Esophagus squamous epithelium (tissue), 5 donors: Measurements from ENCODE around the gene GRK1. TPM values are rescaled to one million over a fixed set of nuclear protein-coding genes. Genes with fewer than 3 reads are reported as not detected.

ENCODE experiments used
- DNase-seq: peaks from one replicate; lab custom pipeline; 2025; lab: John Stamatoyannopoulos, UW
- H3K27ac ChIP-seq, 4 donors: fragments of 200-600 bp; sonication (generic); one replicate each; pipeline ENCODE4 v1.5.1; 2016 to 2019; ENCODE audit warnings: mild to moderate bottlenecking in 1 of 4
- H3K27me3 ChIP-seq, 4 donors: fragments of 200-600 bp; sonication (generic); 1 replicate in 3 of 4; 2 replicates in 1 of 4; pipeline versions ENCODE4 v1.5.1 to v1.6.0; 2017 to 2021; ENCODE audit warnings: antibody characterized with exemption in 1 of 4
- H3K36me3 ChIP-seq, 3 donors: fragments of 200-600 bp; sonication (generic); one replicate each; pipeline ENCODE4 v1.5.1; 2016 to 2019
- H3K4me1 ChIP-seq, 3 donors: fragments of 200-600 bp; sonication (generic); one replicate each; pipeline ENCODE4 v1.5.1; 2017 to 2019
- H3K4me3 ChIP-seq, 4 donors: fragments of 200-600 bp; sonication (generic); 1 replicate in 3 of 4; 2 replicates in 1 of 4; pipeline ENCODE4 v1.5.1; 2016 to 2019; ENCODE audit warnings: mild to moderate bottlenecking in 2 of 4, moderate library complexity in 1 of 4
- H3K9me3 ChIP-seq, 3 donors: fragments of 200-600 bp; sonication (generic); one replicate each; pipeline ENCODE4 v1.5.1; 2016 to 2019
- POLR2A ChIP-seq, 4 donors: fragments of 450-650 bp; IDR thresholded peaks; one replicate each; pipeline ENCODE4 v1.6.1; 2017; ENCODE audit warnings: antibody characterized with exemption in 4 of 4, mild to moderate bottlenecking in 4 of 4, moderate library complexity in 3 of 4
- WGBS, 2 donors: methylation state at CpG; one replicate each; pipeline ENCODE4 v1.1.5; 2018; 5-methylcytosine and 5-hydroxymethylcytosine counted together
- intact Hi-C: fragments of 100-400 bp; cut with DNase I; formaldehyde crosslinking; loops from one replicate; pipeline ENCODE4 v1.15.0; 2022
- total RNA-seq, 4 donors: library from RNA; depleted of rRNA; stranded (reverse); fragments of >200 nt; gene quantifications; one replicate each; pipeline ENCODE4 v1.1.0, GENCODE V29; 2016
- TF ChIP-seq, protein P1 (sequence below), 6 experiments: fragments of 450-650 bp in 4 of 6; fragments of 200-600 bp in 2 of 6; sonication (generic) in 2 of 6; IDR thresholded peaks; one replicate each; pipeline ENCODE4 v1.5.1; 2016 to 2019; ENCODE audit warnings: antibody characterized with exemption in 6 of 6, mild to moderate bottlenecking in 4 of 6, moderate library complexity in 4 of 6
- donor health status: DM: yes; HTN: yes; CAD: no.

The GRK1 gene
- total RNA-seq, 4 donors from 2014 or later = not detected

DNA sequence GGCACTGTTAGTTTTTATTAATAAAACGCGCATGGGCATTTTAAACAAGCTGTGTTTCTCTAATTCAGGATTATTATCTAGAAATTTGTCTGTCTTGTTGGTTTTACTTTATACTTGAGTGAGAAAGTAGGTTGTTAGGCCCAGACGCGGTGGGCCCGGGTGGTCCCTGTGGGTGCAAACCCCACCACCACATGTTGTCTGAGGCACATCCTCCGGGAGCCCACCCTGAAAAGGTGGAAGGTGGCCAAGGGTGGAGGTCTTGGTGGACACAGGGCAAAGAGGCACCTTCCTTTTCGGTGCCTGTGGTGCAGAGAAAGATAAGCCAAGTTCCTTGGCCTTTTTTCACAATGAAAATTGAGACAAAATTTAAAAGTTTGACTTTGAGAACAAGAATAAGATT is 25.6 kb upstream of the GRK1 start:
- Histone ChIP-seq H3K27ac (no peak overlapping the region), H3K36me3 (peaks cover 15 to 64% (median 25%) of the 10 kb centered on the region in 3 donors), H3K4me1 (peaks cover 0 to 16% (median 0%) of the 10 kb centered on the region in 3 donors), H3K9me3 (peaks cover 0 to 4% (median 0%) of the 10 kb centered on the region in 3 donors), H3K27me3 (no peaks in the 10 kb centered on the region), H3K4me3 (no peak overlapping the region)
- WGBS, 2 donors = 85 to 96% methylated on average over 7 of the region's 7 CpGs
- TF ChIP-seq, protein P1, sequence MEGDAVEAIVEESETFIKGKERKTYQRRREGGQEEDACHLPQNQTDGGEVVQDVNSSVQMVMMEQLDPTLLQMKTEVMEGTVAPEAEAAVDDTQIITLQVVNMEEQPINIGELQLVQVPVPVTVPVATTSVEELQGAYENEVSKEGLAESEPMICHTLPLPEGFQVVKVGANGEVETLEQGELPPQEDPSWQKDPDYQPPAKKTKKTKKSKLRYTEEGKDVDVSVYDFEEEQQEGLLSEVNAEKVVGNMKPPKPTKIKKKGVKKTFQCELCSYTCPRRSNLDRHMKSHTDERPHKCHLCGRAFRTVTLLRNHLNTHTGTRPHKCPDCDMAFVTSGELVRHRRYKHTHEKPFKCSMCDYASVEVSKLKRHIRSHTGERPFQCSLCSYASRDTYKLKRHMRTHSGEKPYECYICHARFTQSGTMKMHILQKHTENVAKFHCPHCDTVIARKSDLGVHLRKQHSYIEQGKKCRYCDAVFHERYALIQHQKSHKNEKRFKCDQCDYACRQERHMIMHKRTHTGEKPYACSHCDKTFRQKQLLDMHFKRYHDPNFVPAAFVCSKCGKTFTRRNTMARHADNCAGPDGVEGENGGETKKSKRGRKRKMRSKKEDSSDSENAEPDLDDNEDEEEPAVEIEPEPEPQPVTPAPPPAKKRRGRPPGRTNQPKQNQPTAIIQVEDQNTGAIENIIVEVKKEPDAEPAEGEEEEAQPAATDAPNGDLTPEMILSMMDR (IDR thresholded peaks at IDR 0.05) = no peak
- no peak for TF ChIP-seq POLR2A (IDR thresholded peaks at IDR 0.05)
- DNase-seq = no peak
- intact Hi-C loops = no loop called here

DNA sequence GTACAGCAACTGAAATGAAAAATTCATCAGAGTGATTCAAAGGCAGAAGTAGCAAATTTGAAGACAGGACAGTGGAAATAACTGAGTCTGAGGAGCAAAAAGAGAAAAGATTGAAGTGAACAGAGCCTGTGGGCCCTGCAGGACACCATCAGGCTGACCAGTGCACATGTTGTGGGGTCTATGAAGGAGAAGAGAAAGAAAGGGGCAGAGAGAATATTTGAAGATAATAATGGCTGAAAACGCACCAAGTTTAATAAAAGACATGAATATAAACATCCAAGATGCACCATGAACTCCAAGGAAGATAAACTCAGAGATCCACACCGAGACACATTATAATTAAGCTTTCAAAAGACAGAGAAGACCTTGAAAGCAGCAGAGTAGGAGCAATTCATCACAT is 24.5 kb upstream of the GRK1 start:
- peaks cover 6 to 27% (median 8%) of the 10 kb centered on the region in 3 donors for H3K4me1 ChIP-seq
- TF ChIP-seq, protein P1 (IDR thresholded peaks at IDR 0.05) = no peak
- TF ChIP-seq POLR2A (IDR thresholded peaks at IDR 0.05) = no peak
- no peak overlapping the region for H3K27ac ChIP-seq
- no peak for DNase-seq
- 93 to 95% methylated on average over 2 of the region's 2 CpGs for WGBS, 2 donors
- no peaks in the 10 kb centered on the region for H3K27me3 ChIP-seq
- H3K36me3 ChIP-seq = peaks cover 8 to 52% (median 14%) of the 10 kb centered on the region in 3 donors
- no peak overlapping the region for H3K4me3 ChIP-seq
- intact Hi-C loops = no loop called here
- H3K9me3 ChIP-seq = peaks cover 0 to 4% (median 0%) of the 10 kb centered on the region in 3 donors

DNA sequence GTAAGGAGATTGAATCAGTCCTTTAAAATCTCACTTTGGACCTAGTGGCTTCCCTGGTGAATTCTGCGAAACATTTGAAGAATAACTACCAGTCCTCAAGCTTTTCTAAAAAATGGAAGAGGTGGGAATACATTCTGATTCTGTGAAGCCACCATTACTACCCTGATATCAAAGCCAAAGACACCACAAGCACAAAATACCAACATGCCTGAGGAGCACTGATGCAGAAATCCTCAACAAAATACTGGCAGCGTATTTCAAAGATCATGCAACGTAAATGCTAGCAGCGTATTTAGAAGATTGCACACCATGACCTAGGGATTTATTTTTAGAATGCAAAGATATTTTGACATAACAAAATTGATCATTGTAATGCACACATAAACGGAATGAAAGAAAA is 23.4 kb upstream of the GRK1 start:
- 64 to 90% methylated on average over 5 of the region's 5 CpGs for WGBS, 2 donors
- TF ChIP-seq, protein P1 (IDR thresholded peaks at IDR 0.05) = no peak
- TF ChIP-seq POLR2A (IDR thresholded peaks at IDR 0.05) = no peak
- Histone ChIP-seq H3K27ac (no peak overlapping the region), H3K27me3 (no peaks in the 10 kb centered on the region), H3K9me3 (peaks cover 0 to 4% (median 0%) of the 10 kb centered on the region in 3 donors), H3K4me3 (no peak overlapping the region), H3K4me1 (peaks cover 8 to 36% (median 9%) of the 10 kb centered on the region in 3 donors), H3K36me3 (peaks cover 0 to 42% (median 11%) of the 10 kb centered on the region in 3 donors)
- intact Hi-C loops = no loop called here
- DNase-seq = no peak

DNA sequence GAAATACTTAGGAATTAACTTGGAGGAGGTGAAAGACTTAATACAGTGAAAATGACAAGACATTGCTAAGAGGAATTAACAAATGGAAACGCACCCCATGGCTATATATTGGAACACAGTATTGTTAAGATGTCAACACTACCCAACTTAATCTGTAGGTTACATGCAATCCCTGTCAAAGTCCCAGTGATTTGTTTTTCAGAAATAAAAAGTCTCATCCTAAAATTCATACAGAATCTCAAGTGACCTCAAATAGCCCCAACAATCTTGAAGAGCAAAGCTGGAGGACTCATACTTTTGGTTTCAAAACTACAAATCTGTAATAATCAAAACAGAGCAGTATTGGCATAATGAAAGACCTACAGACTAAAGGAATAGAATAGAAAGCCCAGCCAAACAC is 22.2 kb upstream of the GRK1 start:
- 73 to 76% methylated on average over 1 of the region's 1 CpG for WGBS, 2 donors
- TF ChIP-seq, protein P1 (IDR thresholded peaks at IDR 0.05) = no peak
- no peak for TF ChIP-seq POLR2A (IDR thresholded peaks at IDR 0.05)
- peaks cover 8 to 36% (median 9%) of the 10 kb centered on the region in 3 donors for H3K4me1 ChIP-seq
- H3K27me3 ChIP-seq = no peaks in the 10 kb centered on the region
- H3K27ac ChIP-seq = no peak overlapping the region
- DNase-seq = no peak
- H3K4me3 ChIP-seq = no peak overlapping the region
- peaks cover 0 to 30% (median 8%) of the 10 kb centered on the region in 3 donors for H3K36me3 ChIP-seq
- intact Hi-C loops = no loop called here
- H3K9me3 ChIP-seq = peaks cover 0 to 4% (median 0%) of the 10 kb centered on the region in 3 donors

DNA sequence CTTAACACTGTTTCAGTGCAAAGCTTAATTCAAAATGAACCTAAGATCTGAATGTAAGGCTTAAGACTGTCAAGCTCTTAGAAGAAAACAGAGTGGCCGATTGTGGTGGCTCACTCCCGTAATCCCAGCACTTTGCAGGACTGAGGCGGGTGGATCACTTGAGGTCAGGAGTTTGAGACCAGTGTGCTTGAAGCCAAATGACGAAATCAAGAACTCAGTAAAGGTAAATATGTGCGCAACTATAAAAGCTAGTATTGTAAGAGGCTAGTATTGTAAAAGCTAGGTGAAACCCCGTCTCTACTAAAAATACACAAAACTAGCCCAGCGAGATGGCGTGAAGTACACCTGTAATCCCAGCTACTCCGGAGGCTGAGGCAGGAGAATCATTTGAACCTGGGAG is 21.7 kb upstream of the GRK1 start:
- H3K4me1 ChIP-seq = peaks cover 8 to 37% (median 9%) of the 10 kb centered on the region in 3 donors
- H3K9me3 ChIP-seq = peaks cover 0 to 4% (median 0%) of the 10 kb centered on the region in 3 donors
- WGBS, 2 donors = 63 to 71% methylated on average over 9 of the region's 9 CpGs
- H3K27ac ChIP-seq = no peak overlapping the region
- intact Hi-C loops = no loop called here
- no peak overlapping the region for H3K4me3 ChIP-seq
- TF ChIP-seq, protein P1 (IDR thresholded peaks at IDR 0.05) = no peak
- no peak for TF ChIP-seq POLR2A (IDR thresholded peaks at IDR 0.05)
- no peak for DNase-seq
- no peaks in the 10 kb centered on the region for H3K27me3 ChIP-seq
- peaks cover 0 to 25% (median 3%) of the 10 kb centered on the region in 3 donors for H3K36me3 ChIP-seq
